HT-29 (cell line): ENCODE measurements around the gene PYROXD2. TPM values are rescaled to one million over a fixed set of nuclear protein-coding genes. Genes with fewer than 3 reads are reported as not detected.

Experiments
- DNase-seq: peaks from one replicate; pipeline ENCODE4 v3.0.0-alpha.2; 2015; ENCODE audit warnings: low spot score
- total RNA-seq: library from RNA; depleted of rRNA; stranded (reverse); fragments of >200 nt; shearing (Covaris generic); gene quantifications from 2 replicates; pipeline ENCODE4 v1.2.3, GENCODE V29; 2014; rRNA removed

The PYROXD2 gene
- 10.8 and 20.9 TPM in 2 replicates for total RNA-seq

- peak; percentile 97 for DNase-seq
Measured at GRCh38 chr10:98414932-98415730, at the start of gene PYROXD2. PYROXD2 (minus strand) TSS chr10:98415182; CDS start chr10:98415135, 47 bp downstream.

GRCh38 chr10:98463976-98464754, 49.2 kb upstream of the PYROXD2 start:
- no peak for DNase-seq

- DNase-seq: no peak
Measured at GRCh38 chr10:98463016-98463415, 48.0 kb upstream of the PYROXD2 start.

GRCh38 chr10:98461500-98461842, 46.5 kb upstream of the PYROXD2 start:
- no peak for DNase-seq

GRCh38 chr10:98460837-98461499, 46.0 kb upstream of the PYROXD2 start:
- peak; percentile 71 for DNase-seq

- DNase-seq: no peak
Measured at GRCh38 chr10:98458809-98459784, 44.1 kb upstream of the PYROXD2 start.

- DNase-seq: no peak
Measured at GRCh38 chr10:98457721-98458120, 42.7 kb upstream of the PYROXD2 start.

- no peak for DNase-seq
Measured at GRCh38 chr10:98456686-98457482, 41.9 kb upstream of the PYROXD2 start.

- DNase-seq: no peak
Measured at GRCh38 chr10:98456043-98456570, 41.1 kb upstream of the PYROXD2 start.

- no peak for DNase-seq
Measured at GRCh38 chr10:98453729-98454128, 38.7 kb upstream of the PYROXD2 start.

GRCh38 chr10:98450618-98451017, 35.6 kb upstream of the PYROXD2 start:
- no peak for DNase-seq

GRCh38 chr10:98449287-98449686, 34.3 kb upstream of the PYROXD2 start:
- DNase-seq: no peak

- peak; percentile 63 for DNase-seq
Measured at GRCh38 chr10:98446661-98447221, 31.8 kb upstream of the PYROXD2 start, which contains the start of gene HPS1. HPS1 (minus strand) TSS chr10:98446935; CDS start chr10:98443240, 3,695 bp downstream.

GRCh38 chr10:98446151-98446660, 31.2 kb upstream of the PYROXD2 start:
- DNase-seq: peak; percentile 33

GRCh38 chr10:98445200-98445812, 30.3 kb upstream of the PYROXD2 start:
- DNase-seq: no peak

- no peak for DNase-seq
Measured at GRCh38 chr10:98444314-98445006, 29.5 kb upstream of the PYROXD2 start.

GRCh38 chr10:98438715-98439114, 23.7 kb upstream of the PYROXD2 start:
- no peak for DNase-seq

- no peak for DNase-seq
Measured at GRCh38 chr10:98436704-98437103, 21.7 kb upstream of the PYROXD2 start.
